ENCODE results near the gene FAIM2.

DNA sequence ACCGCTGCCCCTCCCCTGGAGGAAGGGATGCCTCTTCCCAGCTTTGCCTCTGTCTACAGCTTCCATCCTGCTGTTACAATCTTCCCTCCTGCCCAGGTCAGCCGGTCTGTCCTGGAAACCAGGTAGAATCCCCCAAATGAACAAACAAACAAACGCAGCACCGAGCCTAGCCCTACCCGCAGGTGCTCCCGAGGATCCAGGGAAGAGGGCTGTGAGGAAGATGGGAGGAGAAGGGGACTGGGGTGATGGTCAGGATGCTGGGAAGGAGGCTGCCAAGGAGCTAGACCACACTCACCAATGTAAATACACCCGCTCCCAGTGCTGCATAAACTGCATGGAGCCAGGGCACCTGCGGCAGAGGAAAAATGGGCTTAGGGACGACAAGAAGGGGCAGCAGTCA is 16.6 kb downstream of the FAIM2 start:
- TF ChIP-seq, protein P1, sequence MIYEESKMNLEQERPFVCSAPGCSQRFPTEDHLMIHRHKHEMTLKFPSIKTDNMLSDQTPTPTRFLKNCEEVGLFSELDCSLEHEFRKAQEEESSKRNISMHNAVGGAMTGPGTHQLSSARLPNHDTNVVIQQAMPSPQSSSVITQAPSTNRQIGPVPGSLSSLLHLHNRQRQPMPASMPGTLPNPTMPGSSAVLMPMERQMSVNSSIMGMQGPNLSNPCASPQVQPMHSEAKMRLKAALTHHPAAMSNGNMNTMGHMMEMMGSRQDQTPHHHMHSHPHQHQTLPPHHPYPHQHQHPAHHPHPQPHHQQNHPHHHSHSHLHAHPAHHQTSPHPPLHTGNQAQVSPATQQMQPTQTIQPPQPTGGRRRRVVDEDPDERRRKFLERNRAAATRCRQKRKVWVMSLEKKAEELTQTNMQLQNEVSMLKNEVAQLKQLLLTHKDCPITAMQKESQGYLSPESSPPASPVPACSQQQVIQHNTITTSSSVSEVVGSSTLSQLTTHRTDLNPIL (CRISPR knock-in tag; IDR thresholded peaks at IDR 0.05; ENCODE audit: low read depth), result no peak
- TF ChIP-seq ZNF8 (CRISPR knock-in tag; IDR thresholded peaks at IDR 0.05), result no peak
- no peak for TF ChIP-seq OSR1 (CRISPR knock-in tag; IDR thresholded peaks at IDR 0.05)
- no peak for TF ChIP-seq PATZ1 (CRISPR knock-in tag; IDR thresholded peaks at IDR 0.05; ENCODE audit: borderline replicate concordance)
- no peak for TF ChIP-seq ZFP3 (CRISPR knock-in tag; IDR thresholded peaks at IDR 0.05)
- no peak for TF ChIP-seq ZFP30 (CRISPR knock-in tag; IDR thresholded peaks at IDR 0.05)
- no peak for TF ChIP-seq TSHZ2 (CRISPR knock-in tag; IDR thresholded peaks at IDR 0.05)
- no peak for TF ChIP-seq ZNF70 (CRISPR knock-in tag; IDR thresholded peaks at IDR 0.05)
- TF ChIP-seq TCF4 (CRISPR knock-in tag; IDR thresholded peaks at IDR 0.05; ENCODE audit: borderline replicate concordance), result no peak
- no peak for TF ChIP-seq CSDC2 (CRISPR knock-in tag; IDR thresholded peaks at IDR 0.05)
- no peak for TF ChIP-seq ZNF565 (CRISPR knock-in tag; conservative IDR thresholded peaks at IDR 0.05; ENCODE audit: low read depth)
- no peak for TF ChIP-seq CSRNP3 (CRISPR knock-in tag; IDR thresholded peaks at IDR 0.05)
- no peak for TF ChIP-seq BACH2 (CRISPR knock-in tag; IDR thresholded peaks at IDR 0.05; ENCODE audit: borderline replicate concordance)
